HG03469 (cell line): ENCODE measurements around the gene ITCH.
"Not testable (repeated sequence)": the region's sequence is repeated elsewhere in the genome, so short reads cannot be mapped to it uniquely, and the experiment has no call there.

Source experiments
- ATAC-seq: cut with Tn5 transposase; IDR thresholded peaks from one replicate; pipeline ENCODE4 v1.9.1; 2021; ENCODE audit warnings: mild to moderate bottlenecking, moderate library complexity, moderate number of reproducible peaks; ENCODE audit not compliant: unreplicated experiment

ITCH gene

GRCh38 chr20:34363062-34363464 lies at the start of gene ITCH:
TSS of gene ITCH (plus strand) at chr20:34363273. CDS start at chr20:34393812, 30,539 bp downstream.
- ATAC-seq: peak; percentile 71

- ATAC-seq: no peak
Measured at GRCh38 chr20:34315236-34315635, 47.8 kb upstream of the ITCH start.

GRCh38 chr20:34316196-34316814 lies 46.8 kb upstream of the ITCH start:
- ATAC-seq: no peak

- no peak for ATAC-seq
Measured at GRCh38 chr20:34318609-34319443, 44.2 kb upstream of the ITCH start.

- no peak for ATAC-seq
Measured at GRCh38 chr20:34320861-34321260, 42.2 kb upstream of the ITCH start.

GRCh38 chr20:34322267-34323105 lies 40.6 kb upstream of the ITCH start:
- no peak for ATAC-seq

GRCh38 chr20:34324541-34324940 lies 38.5 kb upstream of the ITCH start:
- ATAC-seq: no peak

- ATAC-seq: not testable (repeated sequence)
Measured at GRCh38 chr20:34328207-34328606, 34.9 kb upstream of the ITCH start.

GRCh38 chr20:34328928-34329677 lies 34.0 kb upstream of the ITCH start:
- no peak for ATAC-seq

- ATAC-seq: not testable (repeated sequence)
Measured at GRCh38 chr20:34330861-34331544, 32.1 kb upstream of the ITCH start.

- no peak for ATAC-seq
Measured at GRCh38 chr20:34331838-34332237, 31.2 kb upstream of the ITCH start.

GRCh38 chr20:34332262-34332920 lies 30.7 kb upstream of the ITCH start:
- no peak for ATAC-seq

- no peak for ATAC-seq
Measured at GRCh38 chr20:34333786-34334185, 29.3 kb upstream of the ITCH start.

- no peak for ATAC-seq
Measured at GRCh38 chr20:34334654-34335407, 28.2 kb upstream of the ITCH start.

GRCh38 chr20:34337544-34337943 lies 25.5 kb upstream of the ITCH start:
- no peak for ATAC-seq

GRCh38 chr20:34337982-34338726 lies 24.9 kb upstream of the ITCH start:
- ATAC-seq: no peak

- ATAC-seq: not testable (repeated sequence)
Measured at GRCh38 chr20:34340726-34341125, 22.3 kb upstream of the ITCH start.

GRCh38 chr20:34341199-34341598 lies 21.9 kb upstream of the ITCH start:
- not testable (repeated sequence) for ATAC-seq
